BE2C (cell line): ENCODE measurements around the gene SLC6A7.

ENCODE experiments used
- DNase-seq: peaks from one replicate; pipeline ENCODE4 v3.0.0-alpha.2; 2020
- H3K27me3 ChIP-seq: fragments of 250-450 bp; sonication (Bioruptor Pico); 2 replicates; pipeline ENCODE4 v1.5.1; 2020; ENCODE audit warnings: mild to moderate bottlenecking
- H3K36me3 ChIP-seq: fragments of 250-450 bp; sonication (Bioruptor Pico); 2 replicates; pipeline ENCODE4 v1.5.1; 2020; ENCODE audit warnings: mild to moderate bottlenecking
- H3K4me1 ChIP-seq: fragments of 250-450 bp; sonication (Bioruptor Pico); 2 replicates; pipeline ENCODE4 v1.5.1; 2020
- H3K4me3 ChIP-seq: 2 replicates; pipeline ENCODE4 v1.5.1; 2011; ENCODE audit warnings: low read depth, low read length
- H3K9me3 ChIP-seq: fragments of 250-450 bp; sonication (Bioruptor Pico); 2 replicates; pipeline ENCODE4 v1.5.1; 2020
- CTCF ChIP-seq: IDR thresholded peaks from 2 replicates; pipeline ENCODE4 v1.5.1; 2012; ENCODE audit warnings: mild to moderate bottlenecking, low read depth, low read length

The SLC6A7 gene

GRCh38 chr5:150143350-150144245 is 46.3 kb upstream of the SLC6A7 start:
- no peaks in the 10 kb centered on the region for H3K27me3 ChIP-seq
- H3K4me3 ChIP-seq = peak overlapping the region; percentile 3; the same call in 1 of the 2 replicates
- no peaks in the 10 kb centered on the region for H3K9me3 ChIP-seq
- H3K36me3 ChIP-seq = no peaks in the 10 kb centered on the region
- peaks cover 54% of the 10 kb centered on the region for H3K4me1 ChIP-seq
- TF ChIP-seq CTCF = no peak
- peak; percentile 88 for DNase-seq

GRCh38 chr5:150144246-150144801 is 45.5 kb upstream of the SLC6A7 start:
- Histone ChIP-seq H3K4me1 (peaks cover 47% of the 10 kb centered on the region), H3K27me3 (no peaks in the 10 kb centered on the region), H3K4me3 (peak overlapping the region; percentile 15; the same call in 1 of the 2 replicates), H3K36me3 (no peaks in the 10 kb centered on the region), H3K9me3 (no peaks in the 10 kb centered on the region)
- TF ChIP-seq CTCF = no peak
- DNase-seq = peak; percentile 73

- H3K4me1 ChIP-seq = peaks cover 47% of the 10 kb centered on the region
- no peak overlapping the region for H3K4me3 ChIP-seq
- DNase-seq = no peak
- no peak for TF ChIP-seq CTCF
- no peaks in the 10 kb centered on the region for H3K9me3 ChIP-seq
- H3K27me3 ChIP-seq = no peaks in the 10 kb centered on the region
- H3K36me3 ChIP-seq = no peaks in the 10 kb centered on the region
These were observed 45.0 kb upstream of the SLC6A7 start for GRCh38 chr5:150144879-150145278.

GRCh38 chr5:150146235-150146634 is 43.6 kb upstream of the SLC6A7 start:
- Histone ChIP-seq H3K9me3 (no peaks in the 10 kb centered on the region), H3K36me3 (no peaks in the 10 kb centered on the region), H3K4me3 (no peak overlapping the region), H3K4me1 (peaks cover 43% of the 10 kb centered on the region), H3K27me3 (no peaks in the 10 kb centered on the region)
- no peak for DNase-seq
- no peak for TF ChIP-seq CTCF

- Histone ChIP-seq H3K27me3 (no peaks in the 10 kb centered on the region), H3K9me3 (no peaks in the 10 kb centered on the region), H3K4me3 (no peak overlapping the region), H3K36me3 (no peaks in the 10 kb centered on the region), H3K4me1 (peaks cover 36% of the 10 kb centered on the region)
- TF ChIP-seq CTCF = no peak
- DNase-seq = no peak
These were observed 42.8 kb upstream of the SLC6A7 start for GRCh38 chr5:150146862-150147601.
